Sigmoid colon (tissue), 7 donors: ENCODE results near the gene AQP10. TPM values are rescaled to one million over a fixed set of nuclear protein-coding genes. Genes with fewer than 3 reads are reported as not detected.
"Not testable (repeated sequence)": the region's sequence is repeated elsewhere in the genome, so short reads cannot be mapped to it uniquely, and the experiment has no call there.

Experiments used
- DNase-seq: peaks from one replicate; pipeline ENCODE4 v3.0.0-alpha.2; 2019
- H3K27ac ChIP-seq, 4 donors: fragments of 200-600 bp; sonication (generic); one replicate each; pipeline ENCODE4 v1.5.1; 2016 to 2019; ENCODE audit warnings: mild to moderate bottlenecking in 1 of 4
- H3K27me3 ChIP-seq, 3 donors: fragments of 200-600 bp; sonication (generic); one replicate each; pipeline ENCODE4 v1.5.1; 2019; ENCODE audit warnings: mild to moderate bottlenecking in 1 of 3
- H3K36me3 ChIP-seq, 4 donors: fragments of 200-600 bp; sonication (generic); one replicate each; pipeline ENCODE4 v1.5.1; 2016 to 2019
- H3K4me1 ChIP-seq, 4 donors: fragments of 200-600 bp; sonication (generic); one replicate each; pipeline ENCODE4 v1.5.1; 2017 to 2019
- H3K4me3 ChIP-seq, 4 donors: fragments of 200-600 bp; sonication (generic); one replicate each; pipeline ENCODE4 v1.5.1; 2017 to 2019; ENCODE audit warnings: mild to moderate bottlenecking in 2 of 4, moderate library complexity in 1 of 4
- H3K9me3 ChIP-seq, 4 donors: fragments of 200-600 bp in 3 of 4; sonication (generic) in 3 of 4; one replicate each; pipeline versions ENCODE4 v1.5.1 to v1.6.1; 2013 to 2019
- CTCF ChIP-seq, 4 experiments: fragments of 450-650 bp in 3 of 4; fragments of 200-600 bp in 1 of 4; IDR thresholded peaks; one replicate each; pipeline ENCODE4 v1.5.1; 2016 to 2019; ENCODE audit warnings: antibody characterized with exemption in 4 of 4, mild to moderate bottlenecking in 3 of 4, moderate library complexity in 2 of 4
- EP300 ChIP-seq, 4 donors: sonication (generic); formaldehyde crosslinking; IDR thresholded peaks; one replicate each; pipeline ENCODE4 v1.6.1; 2017; ENCODE audit warnings: antibody characterized with exemption in 4 of 4
- POLR2A ChIP-seq, 2 donors: fragments of 450-650 bp; IDR thresholded peaks; one replicate each; pipeline ENCODE4 v1.6.1; 2016; ENCODE audit warnings: antibody characterized with exemption in 2 of 2, mild to moderate bottlenecking in 2 of 2, moderate library complexity in 2 of 2
- POLR2AphosphoS5 ChIP-seq, 4 donors: sonication (generic); formaldehyde crosslinking; IDR thresholded peaks; one replicate each; pipeline ENCODE4 v1.6.1; 2017; ENCODE audit warnings: antibody characterized with exemption in 4 of 4
- WGBS, 2 donors: extraction: QIAGEN DNeasy Blood & Tissue Kit; methylation state at CpG; one replicate each; pipeline ENCODE4 v1.1.7; 2013; 5-methylcytosine and 5-hydroxymethylcytosine counted together
- intact Hi-C: fragments of 100-400 bp; cut with DNase I; formaldehyde crosslinking; loops from one replicate; pipeline ENCODE4 v1.15.1; 2023
- polyA plus RNA-seq, 3 donors: library from polyadenylated mRNA; stranded (reverse); fragments of 200-250 nt; gene quantifications; one replicate each; pipeline ENCODE4 v1.2.3, GENCODE V29; 2013
- total RNA-seq, 4 donors: library from RNA; depleted of rRNA; stranded (reverse); fragments of >200 nt; gene quantifications; one replicate each; pipeline ENCODE4 v1.1.0, GENCODE V29; 2016
- donor health status: healthy with polysubstance abuse.
- donor health status: Bipolar disorder and iron deficiency.
- donor health status: healthy.

The AQP10 gene
- total and polyA plus RNA-seq, 7 donors, result not detected

GRCh38 chr1:154316704-154317103 lies 4.2 kb upstream of the AQP10 start:
- Histone ChIP-seq H3K9me3 (no peaks in the 10 kb centered on the region), H3K27ac (no peak overlapping the region), H3K4me1 (no peaks in the 10 kb centered on the region), H3K27me3 (no peaks in the 10 kb centered on the region), H3K36me3 (no peaks in the 10 kb centered on the region), H3K4me3 (no peak overlapping the region)
- TF ChIP-seq EP300 (IDR thresholded peaks at IDR 0.05) (no peak), CTCF (IDR thresholded peaks at IDR 0.05) (no peak), POLR2AphosphoS5 (IDR thresholded peaks at IDR 0.05) (no peak), POLR2A (IDR thresholded peaks at IDR 0.05) (no peak)
- intact Hi-C loops, result no loop called here
- 51 to 95% methylated on average over 1 of the region's 1 CpG for WGBS, 2 donors
- no peak for DNase-seq

- Histone ChIP-seq H3K9me3 (no peaks in the 10 kb centered on the region), H3K36me3 (no peaks in the 10 kb centered on the region), H3K27me3 (no peaks in the 10 kb centered on the region), H3K27ac (no peak overlapping the region), H3K4me1 (no peaks in the 10 kb centered on the region), H3K4me3 (no peak overlapping the region)
- intact Hi-C loops, result no loop called here
- DNase-seq, result no peak
- WGBS, 2 donors, result 72 to 79% methylated on average over 4 of the region's 4 CpGs
- TF ChIP-seq EP300 (IDR thresholded peaks at IDR 0.05), result no peak
- TF ChIP-seq POLR2A (IDR thresholded peaks at IDR 0.05), result no peak
- TF ChIP-seq CTCF (IDR thresholded peaks at IDR 0.05), result no peak
- TF ChIP-seq POLR2AphosphoS5 (IDR thresholded peaks at IDR 0.05), result no peak
Observed at GRCh38 chr1:154318386-154318785, 2.5 kb upstream of the AQP10 start.

- intact Hi-C loops, result loop anchor here (5.0 kb wide), 1 partner anchor 44 kb away; no protein-coding TSS in a partner anchor
Observed at GRCh38 chr1:154321609-154321934, 679 bp downstream of the AQP10 start.

DNA sequence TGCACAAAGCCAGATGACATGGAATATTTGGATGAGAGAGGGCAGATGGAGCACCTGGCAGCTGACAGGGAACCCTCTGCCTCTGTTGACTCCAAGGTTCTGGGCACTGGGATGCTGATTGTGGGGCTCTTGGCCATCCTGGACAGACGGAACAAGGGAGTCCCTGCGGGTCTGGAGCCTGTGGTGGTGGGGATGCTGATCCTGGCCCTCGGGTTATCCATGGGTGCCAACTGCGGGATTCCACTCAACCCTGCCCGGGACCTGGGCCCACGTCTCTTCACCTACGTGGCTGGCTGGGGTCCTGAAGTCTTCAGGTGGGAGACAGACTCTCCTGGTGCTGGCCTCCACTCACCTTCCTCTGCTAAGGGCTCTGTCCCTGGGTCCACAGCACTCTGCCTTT lies 2.6 kb downstream of the AQP10 start:
- no peak for DNase-seq
- intact Hi-C loops, result loop anchor here (5.0 kb wide), 1 partner anchor 46 kb away; no protein-coding TSS in a partner anchor
- WGBS, 2 donors, result 89 to 92% methylated on average over 7 of the region's 7 CpGs
- Histone ChIP-seq H3K36me3 (no peaks in the 10 kb centered on the region), H3K27me3 (no peaks in the 10 kb centered on the region), H3K4me1 (peaks cover 0 to 36% (median 31%) of the 10 kb centered on the region in 4 donors), H3K27ac (no peak overlapping the region), H3K9me3 (no peaks in the 10 kb centered on the region), H3K4me3 (no peak overlapping the region)
- no peak for TF ChIP-seq EP300 (IDR thresholded peaks at IDR 0.05)
- no peak for TF ChIP-seq POLR2A (IDR thresholded peaks at IDR 0.05)
- no peak for TF ChIP-seq POLR2AphosphoS5 (IDR thresholded peaks at IDR 0.05)
- TF ChIP-seq CTCF (IDR thresholded peaks at IDR 0.05), result no peak

More at GRCh38 chr1:154321609-154321934, 679 bp downstream of the AQP10 start:
- H3K9me3 ChIP-seq, DNase-seq, H3K27ac ChIP-seq, H3K4me3 ChIP-seq, H3K36me3 ChIP-seq, H3K27me3 ChIP-seq: not testable (repeated sequence)
- H3K4me1 ChIP-seq, result peaks cover 0 to 19% (median 14%) of the 10 kb centered on the region in 4 donors

DNA sequence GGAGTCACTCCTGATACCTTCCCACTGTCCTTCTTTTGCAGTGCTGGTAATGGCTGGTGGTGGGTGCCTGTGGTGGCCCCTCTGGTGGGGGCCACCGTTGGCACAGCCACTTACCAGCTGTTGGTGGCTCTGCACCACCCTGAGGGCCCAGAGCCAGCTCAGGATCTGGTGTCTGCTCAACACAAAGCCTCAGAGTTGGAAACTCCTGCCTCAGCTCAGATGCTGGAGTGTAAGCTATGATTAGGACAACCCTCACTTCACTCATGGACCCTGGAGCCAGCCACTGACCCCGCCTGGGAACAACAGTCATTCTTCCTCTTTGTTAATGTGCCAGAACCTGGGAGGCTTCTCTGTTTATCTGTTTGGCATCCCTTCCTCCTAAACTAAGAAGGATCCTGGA lies 3.3 kb downstream of the AQP10 start:
- H3K36me3 ChIP-seq, result no peaks in the 10 kb centered on the region
- intact Hi-C loops, result loop anchor here (5.0 kb wide), 1 partner anchor 47 kb away; no protein-coding TSS in a partner anchor
- peak overlapping the region; percentile 93 to 98 (median 96) for H3K27ac ChIP-seq
- H3K4me3 ChIP-seq, result peak overlapping the region in 2 of 4 donors; percentile 69 to 85
- peaks cover 0 to 43% (median 37%) of the 10 kb centered on the region in 4 donors for H3K4me1 ChIP-seq
- H3K27me3 ChIP-seq, result no peaks in the 10 kb centered on the region
- no peak for DNase-seq
- TF ChIP-seq EP300 (IDR thresholded peaks at IDR 0.05) (no peak), POLR2A (IDR thresholded peaks at IDR 0.05) (no peak), CTCF (IDR thresholded peaks at IDR 0.05) (no peak), POLR2AphosphoS5 (IDR thresholded peaks at IDR 0.05) (no peak)
- 49 to 72% methylated on average over 2 of the region's 2 CpGs for WGBS, 2 donors
- no peaks in the 10 kb centered on the region for H3K9me3 ChIP-seq
